HEK293 (cell line): Measurements from ENCODE around the gene KLF7.

Experiments
- CTCF ChIA-PET: fragments of 350-600 bp; formaldehyde crosslinking; extraction: SDS; loops from one replicate; lab custom pipeline; 2021; ENCODE audit warnings: antibody characterized with exemption; lab: Yijun Ruan, JAX
- POLR2A ChIA-PET: fragments of 300-600 bp; formaldehyde crosslinking; extraction: SDS; loops from one replicate; lab custom pipeline; 2020; ENCODE audit warnings: antibody characterized with exemption, inconsistent platforms; lab: Yijun Ruan, JAX
- H3K27ac ChIP-seq: fragments of 200-500 bp; sonication (Bioruptor generic); 2 replicates; pipeline ENCODE4 v1.5.1; 2014; ENCODE audit warnings: low read depth, low read length, control low read depth, inconsistent platforms; ENCODE audit errors: extremely low read depth
- H3K36me3 ChIP-seq, 2 experiments: fragments of 200-500 bp in 1 of 2; sonication (Bioruptor generic) in 1 of 2; 1 replicate in 1 of 2; 2 replicates in 1 of 2; pipeline ENCODE4 v1.5.1; 2014 to 2017; ENCODE audit warnings: inconsistent platforms in 2 of 2, low read length in 2 of 2; ENCODE audit not compliant: control insufficient read depth in 2 of 2, insufficient read depth in 1 of 2
- H3K4me1 ChIP-seq: fragments of 200-500 bp; sonication (Bioruptor generic); 2 replicates; pipeline ENCODE4 v1.5.1; 2014; ENCODE audit warnings: mild to moderate bottlenecking, low read length, inconsistent platforms; ENCODE audit not compliant: control insufficient read depth, insufficient read depth
- H3K4me3 ChIP-seq: 2 replicates; pipeline ENCODE4 v1.5.1; 2011; ENCODE audit warnings: low read depth, mild to moderate bottlenecking, control low read depth, low read length, moderate library complexity
- H3K9me3 ChIP-seq: fragments of 200-500 bp; sonication (Bioruptor generic); 2 replicates; pipeline ENCODE4 v1.5.1; 2014; ENCODE audit warnings: low read depth, low read length, inconsistent platforms; ENCODE audit not compliant: control insufficient read depth, insufficient read depth
- ATF2 ChIP-seq: fragments of 450-650 bp; formaldehyde crosslinking; IDR thresholded peaks from 2 replicates; pipeline ENCODE4 v1.5.1; 2016; ENCODE audit warnings: missing biosample characterization, missing genetic modification characterization, low read depth
- CTCF ChIP-seq: fragments of 450-650 bp; formaldehyde crosslinking; IDR thresholded peaks from 2 replicates; pipeline ENCODE4 v1.5.1; 2016; ENCODE audit warnings: missing biosample characterization, missing genetic modification characterization
- EGR2 ChIP-seq: fragments of 450-650 bp; formaldehyde crosslinking; IDR thresholded peaks from 2 replicates; pipeline ENCODE4 v1.5.1; 2016; ENCODE audit warnings: low read depth, missing biosample characterization, missing genetic modification characterization
- KLF1 ChIP-seq: fragments of 450-650 bp; formaldehyde crosslinking; IDR thresholded peaks from 2 replicates; pipeline ENCODE4 v1.5.1; 2016; ENCODE audit warnings: missing biosample characterization, missing genetic modification characterization
- RBAK ChIP-seq: fragments of 450-650 bp; formaldehyde crosslinking; IDR thresholded peaks from 2 replicates; pipeline ENCODE4 v1.5.1; 2016; ENCODE audit warnings: missing biosample characterization, missing genetic modification characterization
- SETDB1 ChIP-seq: IDR thresholded peaks from one replicate; pipeline ENCODE4 v1.6.1; 2017; ENCODE audit warnings: mild to moderate bottlenecking, low read length, moderate library complexity, mixed read lengths; ENCODE audit not compliant: insufficient read length
- SP7 ChIP-seq: fragments of 450-650 bp; formaldehyde crosslinking; IDR thresholded peaks from 2 replicates; pipeline ENCODE4 v1.5.1; 2016; ENCODE audit warnings: missing biosample characterization, missing genetic modification characterization
- WT1 ChIP-seq: fragments of 450-650 bp; formaldehyde crosslinking; IDR thresholded peaks from 2 replicates; pipeline ENCODE4 v1.5.1; 2016; ENCODE audit warnings: missing biosample characterization, missing genetic modification characterization
- ZEB2 ChIP-seq: fragments of 450-650 bp; formaldehyde crosslinking; IDR thresholded peaks from 2 replicates; pipeline ENCODE4 v1.5.1; 2016; ENCODE audit warnings: missing biosample characterization, missing genetic modification characterization
- ZFHX2 ChIP-seq: fragments of 450-650 bp; formaldehyde crosslinking; conservative IDR thresholded peaks from 2 replicates; pipeline ENCODE4 v1.5.1; 2016; ENCODE audit warnings: missing biosample characterization, missing genetic modification characterization
- ZFP3 ChIP-seq: fragments of 450-650 bp; formaldehyde crosslinking; IDR thresholded peaks from 2 replicates; pipeline ENCODE4 v1.5.1; 2016; ENCODE audit warnings: low read depth, missing biosample characterization, missing genetic modification characterization
- ZFP69B ChIP-seq: fragments of 450-650 bp; formaldehyde crosslinking; IDR thresholded peaks from 2 replicates; pipeline ENCODE4 v1.5.1; 2016; ENCODE audit warnings: missing biosample characterization, missing genetic modification characterization
- ZNF266 ChIP-seq: fragments of 450-650 bp; formaldehyde crosslinking; IDR thresholded peaks from 2 replicates; pipeline ENCODE4 v1.5.1; 2016; ENCODE audit warnings: missing biosample characterization, missing genetic modification characterization, low read depth
- ZNF341 ChIP-seq: fragments of 450-650 bp; formaldehyde crosslinking; IDR thresholded peaks from 2 replicates; pipeline ENCODE4; 2016; ENCODE audit warnings: low read depth, missing biosample characterization, missing genetic modification characterization
- ZNF518A ChIP-seq: fragments of 450-650 bp; formaldehyde crosslinking; conservative IDR thresholded peaks from 2 replicates; pipeline ENCODE4 v1.5.1; 2016; ENCODE audit warnings: low read depth, missing biosample characterization, missing genetic modification characterization
- ZNF623 ChIP-seq: fragments of 450-650 bp; formaldehyde crosslinking; IDR thresholded peaks from 2 replicates; pipeline ENCODE4 v1.5.1; 2016; ENCODE audit warnings: missing biosample characterization, missing genetic modification characterization
- ZNF624 ChIP-seq: fragments of 450-650 bp; formaldehyde crosslinking; IDR thresholded peaks from 2 replicates; pipeline ENCODE4 v1.5.1; 2017; ENCODE audit warnings: missing biosample characterization, missing genetic modification characterization
- ZNF664 ChIP-seq: fragments of 450-650 bp; formaldehyde crosslinking; IDR thresholded peaks from 2 replicates; pipeline ENCODE4 v1.5.1; 2016; ENCODE audit warnings: missing biosample characterization, missing genetic modification characterization
- ZNF785 ChIP-seq: fragments of 450-650 bp; formaldehyde crosslinking; IDR thresholded peaks from 2 replicates; pipeline ENCODE4 v1.5.1; 2016; ENCODE audit warnings: missing biosample characterization, missing genetic modification characterization
- ZSCAN4 ChIP-seq: fragments of 450-650 bp; formaldehyde crosslinking; IDR thresholded peaks from 2 replicates; pipeline ENCODE4 v1.5.1; 2017; ENCODE audit warnings: missing biosample characterization, missing genetic modification characterization
- TF ChIP-seq, protein P1 (sequence below): fragments of 450-650 bp; formaldehyde crosslinking; conservative IDR thresholded peaks from 2 replicates; pipeline ENCODE4 v1.5.1; 2016; ENCODE audit warnings: low read depth, missing biosample characterization, missing genetic modification characterization

KLF7 gene

DNA sequence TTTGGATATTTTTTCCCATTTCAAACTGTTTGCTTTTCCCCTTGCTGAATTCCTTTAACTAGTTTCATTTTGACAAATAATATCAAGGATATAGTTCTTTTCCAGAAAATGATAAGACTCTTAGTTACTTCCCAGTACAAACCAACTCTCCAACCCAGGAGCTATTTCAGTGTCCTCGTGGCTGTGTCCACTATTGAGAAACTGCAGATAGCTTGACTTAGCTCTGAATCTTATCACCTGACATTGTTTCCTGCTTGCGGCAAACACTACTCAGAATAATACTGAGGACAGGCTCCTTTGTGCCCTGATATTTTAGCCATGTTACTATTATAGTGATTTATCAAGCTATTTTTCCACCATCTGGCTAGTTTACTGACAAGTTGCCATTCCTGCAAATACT lies 74.6 kb downstream of the KLF7 start (continued):
- TF ChIP-seq ZNF518A (tag by site-specific recombination) (no peak), CTCF (no peak), ZNF341 (tag by site-specific recombination) (no peak), ZNF664 (tag by site-specific recombination) (no peak), KLF1 (tag by site-specific recombination) (no peak)
- TF ChIP-seq, all 188 proteins: peak for 0

GRCh38 chr2:207090389-207090788 lies 75.4 kb downstream of the KLF7 start:
- TF ChIP-seq ZEB2 (no peak), ZFP69B (no peak), SETDB1 (no peak), ZNF664 (tag by site-specific recombination) (no peak), ZNF785 (tag by site-specific recombination) (no peak), CTCF (no peak), SP7 (no peak), ZNF266 (tag by site-specific recombination) (no peak), ZSCAN4 (tag by site-specific recombination) (no peak), RBAK (tag by site-specific recombination) (no peak), EGR2 (tag by site-specific recombination) (no peak), WT1 (no peak), ZFHX2 (tag by site-specific recombination) (no peak), ZNF624 (tag by site-specific recombination) (no peak), ZFP3 (no peak), ATF2 (tag by site-specific recombination) (no peak), ZNF623 (tag by site-specific recombination) (no peak)
- TF ChIP-seq, protein P1, sequence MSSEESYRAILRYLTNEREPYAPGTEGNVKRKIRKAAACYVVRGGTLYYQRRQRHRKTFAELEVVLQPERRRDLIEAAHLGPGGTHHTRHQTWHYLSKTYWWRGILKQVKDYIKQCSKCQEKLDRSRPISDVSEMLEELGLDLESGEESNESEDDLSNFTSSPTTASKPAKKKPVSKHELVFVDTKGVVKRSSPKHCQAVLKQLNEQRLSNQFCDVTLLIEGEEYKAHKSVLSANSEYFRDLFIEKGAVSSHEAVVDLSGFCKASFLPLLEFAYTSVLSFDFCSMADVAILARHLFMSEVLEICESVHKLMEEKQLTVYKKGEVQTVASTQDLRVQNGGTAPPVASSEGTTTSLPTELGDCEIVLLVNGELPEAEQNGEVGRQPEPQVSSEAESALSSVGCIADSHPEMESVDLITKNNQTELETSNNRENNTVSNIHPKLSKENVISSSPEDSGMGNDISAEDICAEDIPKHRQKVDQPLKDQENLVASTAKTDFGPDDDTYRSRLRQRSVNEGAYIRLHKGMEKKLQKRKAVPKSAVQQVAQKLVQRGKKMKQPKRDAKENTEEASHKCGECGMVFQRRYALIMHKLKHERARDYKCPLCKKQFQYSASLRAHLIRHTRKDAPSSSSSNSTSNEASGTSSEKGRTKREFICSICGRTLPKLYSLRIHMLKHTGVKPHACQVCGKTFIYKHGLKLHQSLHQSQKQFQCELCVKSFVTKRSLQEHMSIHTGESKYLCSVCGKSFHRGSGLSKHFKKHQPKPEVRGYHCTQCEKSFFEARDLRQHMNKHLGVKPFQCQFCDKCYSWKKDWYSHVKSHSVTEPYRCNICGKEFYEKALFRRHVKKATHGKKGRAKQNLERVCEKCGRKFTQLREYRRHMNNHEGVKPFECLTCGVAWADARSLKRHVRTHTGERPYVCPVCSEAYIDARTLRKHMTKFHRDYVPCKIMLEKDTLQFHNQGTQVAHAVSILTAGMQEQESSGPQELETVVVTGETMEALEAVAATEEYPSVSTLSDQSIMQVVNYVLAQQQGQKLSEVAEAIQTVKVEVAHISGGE (tag by site-specific recombination) = no peak
- H3K4me3 ChIP-seq = no peak overlapping the region
- no peaks in the 10 kb centered on the region for H3K9me3 ChIP-seq
- H3K4me1 ChIP-seq = no peaks in the 10 kb centered on the region
- CTCF ChIA-PET = no interaction called here
- H3K27ac ChIP-seq = no peak overlapping the region
- POLR2A ChIA-PET = no interaction called here
- H3K36me3 ChIP-seq = no peaks in the 10 kb centered on the region
